ENCODE measurements around the gene CGREF1.
A peak's percentile ranks its signal among the peaks of the same experiment; 100 is the strongest.
"Not testable (repeated sequence)": the region's sequence is repeated elsewhere in the genome, so short reads cannot be mapped to it uniquely, and the experiment has no call there.

The CGREF1 gene

DNA sequence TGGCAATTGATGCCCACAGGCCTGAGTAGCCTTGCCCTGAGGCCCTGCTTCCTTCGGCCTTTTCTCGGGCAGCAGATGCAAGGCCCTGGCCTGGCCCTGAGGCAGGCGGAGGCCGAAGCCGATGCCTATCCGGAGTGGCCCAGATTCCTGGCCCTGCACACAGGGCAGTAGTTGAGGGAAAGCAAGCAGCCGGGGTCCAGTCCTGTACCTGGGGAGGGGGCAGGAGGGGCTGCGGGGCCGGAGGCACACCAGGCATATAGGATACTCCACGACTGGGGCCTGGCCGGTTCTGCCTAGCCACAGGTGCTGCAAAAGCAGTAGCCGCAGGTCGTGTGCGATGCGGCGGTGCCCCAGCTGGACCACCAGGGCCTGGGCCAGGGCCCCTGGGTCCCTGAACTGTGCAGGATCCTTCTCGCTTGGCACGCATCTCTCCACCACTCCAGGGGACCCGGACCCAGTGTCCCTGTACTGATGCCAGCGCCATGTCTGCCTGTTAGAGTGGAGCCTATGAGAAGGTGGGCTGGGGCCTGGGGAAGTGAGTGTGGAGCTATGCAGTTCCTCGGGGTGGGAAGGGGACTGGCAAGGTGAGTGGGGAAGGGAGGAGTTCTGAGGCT is 18.5 kb upstream of the CGREF1 start:
- DNase-seq, result no peak

DNA sequence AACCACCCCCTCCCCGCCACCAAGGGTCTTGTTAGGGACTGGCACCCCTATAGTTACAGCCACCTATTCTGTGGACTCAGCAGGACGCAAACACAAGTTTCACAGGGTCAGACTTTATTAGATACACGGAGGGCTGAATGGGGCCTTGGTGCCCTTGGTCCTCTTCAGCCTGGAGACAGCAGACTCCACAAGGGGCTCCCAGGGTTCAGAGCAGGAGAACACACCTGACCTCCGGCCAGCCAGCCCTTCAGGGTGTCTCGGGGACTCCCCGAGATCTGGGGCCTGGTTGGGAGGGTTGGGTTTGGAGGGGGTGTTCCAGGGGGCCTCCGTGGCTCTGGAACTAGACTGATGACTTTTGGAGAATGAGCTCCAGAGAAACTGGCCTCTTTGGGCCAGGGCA is 17.8 kb upstream of the CGREF1 start:
- DNase-seq, result no peak

DNA sequence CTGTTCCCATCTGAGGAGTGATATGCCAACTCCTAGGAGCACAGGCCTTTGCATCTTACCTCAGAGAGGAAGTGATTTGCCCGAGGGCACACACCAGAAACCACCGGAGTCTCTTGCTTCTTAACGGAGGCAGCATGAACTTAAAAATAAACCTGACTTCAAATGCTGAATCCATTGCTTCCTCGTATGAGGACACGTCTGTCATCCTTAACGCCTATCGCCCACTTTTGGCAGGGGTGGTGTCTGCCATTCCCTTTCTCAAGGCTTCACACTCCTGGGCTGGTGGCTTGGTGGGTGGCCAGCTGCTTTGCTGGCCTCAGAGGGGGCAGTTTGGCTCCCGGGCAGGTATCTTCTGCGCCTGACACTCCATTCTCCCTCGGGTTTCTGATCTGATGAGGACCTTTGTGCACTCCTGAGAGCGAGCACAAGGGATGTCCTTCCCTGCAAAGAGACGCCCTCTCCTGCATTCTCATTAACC is 16.6 kb upstream of the CGREF1 start:
- no peak for DNase-seq

DNA sequence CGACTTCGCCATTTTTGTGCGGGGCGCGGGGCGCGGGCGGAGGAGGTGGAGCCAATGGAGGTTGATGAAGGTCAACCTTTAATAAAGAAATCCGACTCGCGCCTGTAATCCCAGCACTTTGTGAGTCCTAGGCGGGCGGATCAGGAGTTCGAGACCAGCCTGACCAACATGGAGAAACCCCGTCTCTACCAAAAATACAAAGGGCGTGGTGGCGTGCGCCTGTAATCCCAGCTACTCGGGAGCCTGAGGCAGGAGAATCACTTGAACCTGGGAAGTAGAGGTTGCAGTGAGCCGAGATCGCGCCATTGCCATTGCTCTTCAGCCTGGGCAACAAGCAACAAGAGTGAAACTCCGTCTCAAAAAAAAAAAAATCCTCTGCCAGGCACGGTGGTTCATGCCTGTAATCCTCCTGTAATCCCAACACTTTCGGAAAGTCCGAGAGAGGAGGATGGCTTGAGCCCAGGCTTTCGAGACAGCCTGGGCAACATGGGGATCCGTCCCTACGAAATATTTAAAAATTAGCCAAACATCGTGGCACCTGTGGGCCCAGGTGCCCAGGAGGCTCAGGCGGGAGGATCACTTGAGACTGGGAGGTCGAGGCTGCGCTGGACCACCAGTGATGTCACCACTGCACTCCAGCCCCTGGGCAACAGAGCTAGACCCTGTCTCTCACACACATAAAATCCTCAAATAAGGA is 16.0 kb upstream of the CGREF1 start:
- DNase-seq, result no peak

DNA sequence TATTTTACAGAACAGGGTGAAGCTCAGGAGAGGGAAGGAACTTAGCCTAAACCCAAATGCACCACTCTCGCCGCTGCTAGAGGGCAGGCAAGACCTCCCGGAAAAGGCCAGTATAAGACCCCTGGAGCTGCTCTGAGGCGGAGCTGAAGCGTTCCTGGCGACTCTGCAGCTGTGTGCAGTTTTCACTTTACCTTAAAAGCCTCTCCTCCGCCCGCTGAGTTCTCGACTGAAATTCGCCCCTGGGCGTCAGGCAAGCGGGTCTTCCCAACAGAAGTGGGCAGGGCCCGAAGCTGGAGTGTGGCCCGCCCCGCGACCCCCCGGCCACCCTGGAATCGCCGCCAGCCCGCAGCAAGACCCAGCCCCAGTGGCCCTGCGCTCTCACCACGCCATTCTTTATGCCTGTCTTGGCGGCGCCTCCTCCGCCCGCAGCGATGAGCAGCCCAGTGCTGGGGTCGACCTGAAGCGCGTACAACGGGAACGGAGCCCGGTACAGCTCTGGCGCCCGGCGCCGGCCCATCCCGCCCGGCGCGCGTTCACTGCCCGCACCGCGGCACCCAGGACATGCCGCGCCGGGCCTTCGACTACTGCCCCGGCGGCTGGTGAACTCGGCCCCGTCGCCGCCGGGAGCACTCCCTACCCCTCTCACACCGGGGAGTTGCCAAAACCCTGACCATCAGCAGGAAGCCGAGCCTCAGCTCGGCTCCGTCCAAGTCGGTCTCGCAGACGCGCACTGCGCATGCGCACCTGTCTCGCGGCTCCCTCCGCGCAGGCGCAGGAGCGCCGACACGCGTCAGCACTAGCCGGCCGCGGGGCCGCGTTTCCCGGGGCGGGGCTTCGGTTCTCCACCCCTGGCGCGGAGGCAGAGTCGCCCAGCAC is 15.2 kb upstream of the CGREF1 start, which contains the start of gene PREB:
TSS of gene PREB (minus strand) at position 732 of the 876 bp plus-strand sequence. CDS start at position 517, 215 bp downstream.
- peak; percentile 99 for DNase-seq

DNA sequence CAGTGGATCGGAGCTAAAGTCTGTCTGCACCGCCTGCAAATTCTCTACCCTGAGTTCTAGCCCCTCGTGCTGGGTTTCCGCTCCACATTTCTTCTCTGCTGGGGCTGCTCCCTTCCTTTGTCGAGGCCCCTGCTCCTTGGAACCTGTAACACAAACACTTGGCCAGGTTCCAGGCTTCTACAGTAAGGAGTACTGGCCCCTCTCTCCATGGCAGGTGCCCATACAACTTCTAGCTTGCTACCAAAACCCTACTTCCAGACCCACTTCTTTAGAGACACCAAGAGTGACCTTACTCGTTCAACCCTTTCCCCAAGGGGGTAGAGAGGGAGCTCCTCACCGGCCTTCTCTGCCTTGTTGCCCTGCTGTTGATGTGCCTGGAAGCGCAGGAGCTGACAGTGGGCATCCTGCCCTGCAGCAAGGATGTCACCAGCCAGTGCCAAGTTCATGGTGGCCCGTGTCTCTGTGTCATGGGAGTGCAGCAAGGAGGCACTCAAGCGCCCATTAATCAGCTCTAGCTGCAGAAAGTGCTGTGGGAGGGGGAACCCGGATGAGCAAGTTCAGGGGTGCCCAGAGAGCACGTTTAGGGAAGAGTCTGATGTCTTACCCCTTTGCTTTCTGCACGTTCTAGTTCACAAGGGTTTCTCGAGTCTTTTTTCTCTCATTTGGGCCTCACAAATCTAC is 14.4 kb upstream of the CGREF1 start:
- peak; percentile 53 for DNase-seq

DNA sequence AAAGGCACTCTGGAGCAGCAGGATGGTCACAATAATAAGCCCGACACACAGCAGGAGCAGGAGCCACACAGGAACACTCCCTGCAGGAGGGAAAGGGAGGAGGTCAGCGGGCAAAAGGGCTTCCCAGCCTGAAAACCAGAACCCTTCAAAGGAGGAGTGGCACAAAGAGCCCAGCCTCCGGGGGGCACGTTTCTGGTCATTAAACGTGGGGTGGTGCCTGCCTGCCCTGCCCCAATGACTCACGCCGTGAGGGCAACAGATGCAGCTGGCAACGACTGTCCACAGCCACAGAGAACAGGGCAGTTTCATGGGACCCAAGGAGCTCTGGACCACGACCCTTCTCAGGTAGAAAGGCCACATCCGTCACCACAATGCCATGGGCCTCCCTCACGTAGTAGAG is 12.5 kb upstream of the CGREF1 start:
- DNase-seq, result no peak

DNA sequence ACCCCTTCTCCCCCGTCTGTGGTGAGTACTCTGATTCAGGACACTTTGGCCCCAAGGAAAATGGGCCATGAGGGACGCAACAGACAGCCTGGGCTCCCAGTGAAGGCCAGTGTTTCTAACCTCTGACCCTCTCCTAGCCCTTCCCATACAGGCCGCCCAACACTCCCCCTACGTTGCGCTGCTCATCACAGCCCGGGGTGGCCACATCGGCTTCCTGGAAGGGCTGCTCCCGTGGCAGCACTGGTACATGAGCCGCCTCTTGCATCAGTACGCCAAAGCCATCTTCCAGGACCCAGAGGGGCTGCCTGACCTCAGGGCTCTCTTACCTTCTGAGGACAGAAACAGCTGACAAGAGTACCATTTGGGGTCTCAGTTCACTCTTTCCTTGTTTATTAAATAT is 11.5 kb upstream of the CGREF1 start:
- DNase-seq, result no peak

DNA sequence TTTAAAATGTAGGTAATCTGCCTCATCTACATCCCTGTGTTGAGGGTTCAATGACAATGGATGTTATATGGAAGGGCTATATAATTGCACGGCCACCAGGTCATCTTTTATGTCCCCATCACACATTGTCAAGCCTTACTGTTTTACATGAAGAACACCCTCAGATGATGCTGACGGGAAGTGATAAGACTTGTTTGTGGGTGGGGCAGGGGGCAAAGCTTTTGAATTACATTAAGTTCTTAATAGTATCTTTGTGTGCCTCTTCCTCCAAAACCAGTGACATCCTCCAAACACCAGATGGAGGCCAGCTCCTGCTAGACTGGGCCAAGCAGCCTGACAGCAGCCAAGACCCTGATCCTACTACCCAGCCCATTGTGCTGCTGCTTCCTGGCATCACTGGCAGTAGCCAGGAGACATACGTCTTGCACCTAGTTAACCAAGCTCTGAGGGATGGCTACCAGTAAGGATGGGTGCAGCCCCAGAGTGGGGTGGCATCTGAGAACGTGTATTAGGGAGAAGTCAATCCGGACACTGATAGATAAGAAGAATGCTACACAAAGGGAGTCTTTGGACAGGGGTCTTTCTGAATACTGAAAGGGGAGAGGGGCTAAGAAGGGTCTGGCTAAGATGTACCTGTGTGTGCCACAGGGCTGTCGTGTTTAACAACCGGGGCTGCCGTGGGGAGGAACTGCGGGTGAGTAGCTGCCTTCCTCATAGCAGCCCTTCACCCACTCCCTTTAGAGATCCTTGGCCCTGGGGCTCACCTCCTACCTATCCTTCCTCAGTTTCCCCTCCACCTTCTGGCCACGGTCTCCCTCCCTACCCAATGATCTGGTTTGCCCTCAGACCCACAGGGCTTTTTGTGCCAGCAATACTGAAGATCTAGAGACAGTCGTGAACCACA is 10.0 kb upstream of the CGREF1 start:
- no peak for DNase-seq

DNA sequence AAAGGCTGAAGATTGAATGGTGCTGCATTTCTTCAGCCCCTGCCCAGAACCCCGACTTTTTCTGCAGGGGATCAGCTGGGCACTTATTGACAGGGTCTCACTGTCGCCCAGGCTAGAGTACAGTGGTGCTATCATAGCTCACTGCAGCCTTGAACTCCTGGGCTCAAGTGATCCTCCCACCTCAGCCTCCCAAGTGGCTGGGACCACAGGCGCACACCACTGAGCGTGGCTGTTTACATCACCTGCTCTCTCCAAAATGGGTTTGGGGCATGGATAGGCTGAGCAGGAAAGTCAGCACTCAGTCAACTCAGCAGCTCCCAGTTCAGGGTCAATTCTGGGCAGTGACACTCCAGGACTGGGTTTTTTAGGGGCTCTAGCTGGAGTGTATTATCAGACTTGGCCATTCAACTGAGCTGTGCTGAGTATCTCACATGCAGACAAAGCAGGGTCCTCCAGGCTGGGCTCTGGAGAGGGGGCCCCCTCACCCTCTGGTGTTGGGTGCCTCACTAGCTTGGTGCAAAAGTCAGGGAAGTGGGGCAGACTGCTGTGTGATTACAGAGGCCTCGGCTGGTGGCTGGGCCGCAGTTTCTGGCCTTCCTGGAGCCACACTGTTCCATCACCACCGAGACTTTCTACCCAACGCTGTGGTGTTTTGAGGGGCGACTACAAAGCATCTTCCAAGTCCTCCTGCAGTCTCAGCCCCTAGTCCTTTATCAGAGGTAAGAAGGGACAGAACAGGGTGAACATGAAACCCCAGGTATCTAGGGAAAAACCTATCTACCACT is 9.1 kb upstream of the CGREF1 start:
- DNase-seq, result no peak

DNA sequence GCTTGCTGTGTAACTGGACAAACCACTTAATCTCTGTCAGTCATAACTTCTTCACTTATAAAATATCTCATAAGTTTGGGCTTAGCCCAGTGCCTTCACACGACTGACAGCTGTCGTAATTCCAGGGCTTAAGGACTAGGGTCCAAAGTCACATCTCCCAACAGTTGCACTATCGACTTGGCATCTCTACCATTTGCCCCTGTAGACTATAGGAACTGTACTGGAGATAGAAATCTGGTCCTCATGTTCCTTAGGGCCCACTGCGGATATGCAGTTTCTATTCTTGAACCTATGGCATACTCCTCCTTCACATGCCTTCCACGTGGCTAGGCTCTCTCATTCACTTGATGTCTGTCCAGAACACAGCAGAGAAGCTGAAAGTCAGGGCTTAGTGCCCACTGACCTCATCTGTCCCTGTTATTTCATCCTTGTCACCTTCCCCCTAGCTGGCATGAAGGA is 7.4 kb upstream of the CGREF1 start:
- DNase-seq, result no peak

DNA sequence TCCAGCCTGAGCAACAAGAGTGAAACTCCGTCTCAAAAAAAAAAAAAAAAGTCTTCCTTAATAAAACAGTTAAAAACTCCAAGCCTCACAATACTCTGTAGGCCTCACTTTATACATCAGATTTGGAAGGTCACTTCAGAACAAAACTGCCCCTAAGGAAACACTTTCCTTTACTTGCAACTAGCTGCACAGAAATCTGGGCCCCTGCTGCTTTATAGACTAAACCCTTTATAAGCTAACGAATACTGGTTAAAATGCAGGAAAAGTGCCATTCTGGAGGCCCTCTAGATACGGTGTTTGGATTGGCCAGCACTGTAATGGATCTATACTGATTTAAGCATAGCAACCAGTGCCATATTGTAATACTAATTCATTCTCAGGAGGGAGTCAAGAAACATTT is 6.2 kb upstream of the CGREF1 start:
- DNase-seq, result no peak

DNA sequence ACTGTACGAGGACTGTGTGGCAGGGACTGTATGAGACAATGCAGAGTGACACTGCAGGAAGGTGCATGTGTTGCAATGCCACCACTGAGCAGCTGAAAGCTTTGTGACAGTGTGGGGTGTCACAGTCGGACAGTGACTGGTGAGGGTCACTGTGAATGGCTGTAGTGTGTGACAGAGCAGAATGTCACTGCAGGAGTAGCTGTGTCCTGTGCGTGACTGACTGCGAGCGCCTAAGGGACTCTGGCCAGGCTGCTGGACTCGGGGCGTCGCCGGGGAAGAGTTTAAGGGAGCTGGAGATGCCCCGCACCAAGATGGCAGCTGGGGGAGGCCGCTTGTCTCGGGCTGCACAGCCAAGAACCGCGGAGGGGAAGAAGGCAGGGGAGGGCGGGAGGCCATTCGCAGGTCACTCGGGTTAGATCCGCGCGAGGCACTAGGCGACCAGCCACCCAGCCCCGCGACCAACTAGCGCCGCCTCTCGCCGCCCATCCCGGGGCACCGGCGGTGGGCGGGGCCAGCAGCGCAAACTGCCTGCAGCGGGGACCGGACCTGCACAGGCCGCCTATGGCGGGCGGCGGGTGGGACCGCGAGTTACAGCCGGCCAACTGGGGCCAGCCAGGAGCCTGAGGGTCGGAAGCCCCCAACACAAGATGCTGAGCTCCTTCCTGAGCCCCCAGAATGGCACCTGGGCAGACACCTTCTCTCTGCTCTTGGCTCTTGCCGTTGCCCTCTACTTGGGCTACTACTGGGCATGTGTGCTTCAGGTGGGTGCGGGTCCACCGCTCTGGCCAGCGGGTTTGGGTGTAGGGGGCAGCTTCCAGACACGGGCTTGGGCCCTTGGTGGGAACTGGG is 4.6 kb upstream of the CGREF1 start, which contains the start of gene ABHD1:
TSS of gene ABHD1 (plus strand) at position 514 of the 849 bp plus-strand sequence. CDS start at position 648, 134 bp downstream.
- DNase-seq, result peak; percentile 75

DNA sequence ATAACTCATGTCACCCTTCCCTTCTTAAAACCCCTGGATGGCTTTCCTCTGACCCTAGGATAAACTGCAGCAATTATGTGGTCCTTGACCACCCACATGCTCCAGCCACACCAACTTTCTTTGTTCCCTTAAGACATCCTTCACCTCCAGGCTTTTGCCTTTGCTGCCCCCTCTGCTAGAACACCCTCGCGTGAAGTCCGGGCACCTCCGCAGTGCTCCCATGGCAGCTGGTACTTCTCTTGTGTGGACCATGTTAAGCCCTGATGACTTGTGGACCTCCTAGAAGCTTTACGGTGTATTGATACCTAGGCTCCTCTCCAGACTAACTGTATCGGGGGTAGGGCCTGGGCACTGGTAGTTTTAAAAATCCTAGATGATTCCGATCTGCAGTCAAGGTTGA is 3.9 kb upstream of the CGREF1 start:
- DNase-seq, result no peak

DNA sequence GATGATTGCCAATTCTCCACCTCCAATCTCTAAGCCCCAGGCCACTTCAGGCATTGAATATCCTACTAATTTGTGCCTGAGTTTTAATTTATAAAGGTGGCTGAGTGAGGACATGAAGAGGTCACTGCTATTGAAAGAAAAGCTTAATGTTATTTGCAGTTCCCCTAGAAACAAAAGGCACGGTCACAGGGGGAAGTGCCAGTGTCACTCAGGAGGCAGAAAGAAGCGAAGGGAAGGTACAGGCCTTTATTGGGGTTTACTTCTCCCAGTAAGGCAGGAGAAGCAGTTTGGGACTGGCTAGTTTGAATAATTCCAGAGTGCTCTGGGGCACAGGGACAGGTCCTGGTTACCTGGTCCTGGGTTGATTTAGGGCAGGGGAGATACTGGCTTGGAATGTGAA is 3.0 kb upstream of the CGREF1 start:
- no peak for DNase-seq

DNA sequence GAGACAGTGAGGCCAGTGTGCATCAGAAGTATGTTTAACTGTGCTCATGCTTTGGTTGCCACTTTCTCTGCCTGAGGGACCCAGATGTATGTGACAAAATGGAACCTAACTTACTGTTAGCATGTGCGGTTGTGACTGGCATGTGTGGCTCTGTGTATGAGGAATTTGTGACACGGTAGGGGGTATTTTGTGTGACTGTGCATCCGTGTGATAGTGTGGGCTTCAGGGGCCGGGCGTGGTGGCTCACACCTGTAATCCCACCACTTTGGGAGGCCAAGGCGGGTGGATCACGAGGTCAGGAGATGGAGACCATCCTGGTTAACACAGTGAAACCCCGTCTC is 372 bp upstream of the CGREF1 start:
- not testable (repeated sequence) for DNase-seq

DNA sequence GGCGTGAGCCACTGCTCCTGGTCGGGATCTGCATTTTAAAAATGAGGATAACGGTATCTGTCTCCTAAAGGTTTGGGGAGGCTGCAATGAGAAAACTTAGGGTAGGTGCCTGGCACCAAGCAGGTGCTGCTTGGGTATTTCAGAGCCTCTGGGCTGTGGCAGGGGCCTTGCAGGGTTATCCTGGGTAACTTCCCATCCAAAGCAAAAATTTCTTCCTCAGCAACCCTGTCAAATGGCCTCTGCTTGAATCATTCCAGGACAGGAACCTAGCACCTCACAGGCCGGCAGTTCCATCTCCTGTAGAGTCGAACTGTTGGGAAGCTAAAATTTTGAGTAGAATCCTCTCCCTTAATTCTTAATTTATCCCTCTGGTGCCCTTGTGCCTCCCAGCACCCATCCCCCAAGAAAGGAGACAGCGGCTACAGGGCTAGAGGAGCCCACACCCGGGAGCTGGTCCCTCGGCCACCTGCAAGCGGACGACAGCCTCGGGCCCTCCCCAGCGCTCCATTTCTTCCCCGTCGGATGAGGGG is 868 bp downstream of the CGREF1 start:
- DNase-seq, result no peak

DNA sequence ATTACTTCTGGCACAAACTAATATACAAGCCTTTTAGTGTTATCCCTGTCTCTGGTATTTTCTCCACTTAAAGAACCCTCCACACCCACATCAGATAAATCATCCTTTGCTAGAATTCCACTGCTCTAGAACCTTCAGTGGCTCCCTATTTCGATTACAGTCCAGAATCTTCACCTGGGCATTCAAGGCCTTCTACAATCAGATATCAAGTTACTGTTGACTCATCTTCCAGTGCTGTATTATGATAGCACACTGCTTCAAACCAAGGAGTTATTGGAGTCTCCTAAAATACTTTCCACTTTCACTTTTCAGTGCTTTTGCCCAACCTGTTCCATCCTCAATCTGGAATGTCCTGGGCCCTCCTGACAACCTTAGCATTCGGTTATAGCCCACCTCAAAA is 3.4 kb downstream of the CGREF1 start:
- DNase-seq, result no peak

DNA sequence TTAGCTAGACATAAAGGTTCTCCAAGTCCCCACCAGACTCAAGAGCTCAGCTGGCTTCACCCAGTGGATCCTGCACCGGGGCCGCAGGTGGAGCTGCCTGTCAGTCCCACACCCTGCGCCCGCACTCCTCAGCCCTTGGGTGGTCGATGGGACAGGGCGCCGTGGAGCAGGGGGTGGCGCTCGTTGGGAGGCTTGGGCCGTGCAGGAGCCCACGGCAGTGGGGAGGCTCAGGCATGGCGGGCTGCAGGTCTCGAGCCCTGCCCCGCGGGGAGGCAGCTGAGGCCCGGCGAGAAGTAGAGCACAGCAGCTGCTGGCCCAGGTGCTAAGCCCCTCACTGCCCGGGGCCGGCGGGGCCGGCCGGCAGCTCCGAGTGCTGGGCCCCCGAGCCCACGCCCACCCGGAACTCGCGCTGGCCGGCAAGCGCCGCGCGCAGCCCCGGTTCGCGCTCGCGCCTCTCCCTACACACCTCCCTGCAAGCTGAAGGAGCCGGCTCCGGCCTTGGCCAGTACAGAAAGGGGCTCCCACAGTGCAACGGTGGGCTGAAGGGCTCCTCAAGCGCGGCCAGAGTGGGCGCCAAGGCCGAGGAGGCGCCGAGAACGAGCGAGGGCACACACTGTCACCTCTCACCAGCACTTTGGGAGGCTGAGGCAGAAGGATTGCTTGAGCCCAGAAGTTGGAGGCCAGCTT is 7.4 kb downstream of the CGREF1 start:
- not testable (repeated sequence) for DNase-seq
